Mucosa of rectum (tissue), 2 donors: ENCODE results near the gene SPPL3.

Source experiments
- H3K27ac ChIP-seq, 2 donors: one replicate each; pipeline ENCODE4 v1.7.0; 2013; ENCODE audit warnings: inconsistent platforms in 2 of 2, low read depth in 2 of 2, low read length in 2 of 2
- H3K27me3 ChIP-seq, 2 donors: one replicate each; pipeline ENCODE4 v1.7.0; 2013; ENCODE audit warnings: low read length in 2 of 2; ENCODE audit not compliant: control insufficient read depth in 2 of 2, insufficient read depth in 2 of 2
- H3K36me3 ChIP-seq, 2 donors: one replicate each; pipeline ENCODE4 v1.7.0; 2013; ENCODE audit warnings: low read length in 2 of 2; ENCODE audit not compliant: control insufficient read depth in 2 of 2, insufficient read depth in 2 of 2
- H3K4me1 ChIP-seq, 2 donors: one replicate each; pipeline ENCODE4 v1.7.0; 2013; ENCODE audit warnings: low read length in 2 of 2, mild to moderate bottlenecking in 1 of 2; ENCODE audit not compliant: control insufficient read depth in 2 of 2, insufficient read depth in 2 of 2
- H3K4me3 ChIP-seq, 2 donors: one replicate each; pipeline ENCODE4 v1.7.0; 2013; ENCODE audit warnings: low read length in 2 of 2
- H3K9ac ChIP-seq, 2 donors: one replicate each; pipeline ENCODE4 v1.7.0; 2013; ENCODE audit warnings: low read length in 2 of 2, low read depth in 1 of 2, mild to moderate bottlenecking in 1 of 2
- H3K9me3 ChIP-seq, 2 donors: one replicate each; pipeline ENCODE4 v1.7.0; 2013; ENCODE audit warnings: low read length in 2 of 2; ENCODE audit not compliant: control insufficient read depth in 2 of 2
- donor health status: healthy.
- donor health status: Normal muscosa, but diverticular disease.

Gene SPPL3

DNA sequence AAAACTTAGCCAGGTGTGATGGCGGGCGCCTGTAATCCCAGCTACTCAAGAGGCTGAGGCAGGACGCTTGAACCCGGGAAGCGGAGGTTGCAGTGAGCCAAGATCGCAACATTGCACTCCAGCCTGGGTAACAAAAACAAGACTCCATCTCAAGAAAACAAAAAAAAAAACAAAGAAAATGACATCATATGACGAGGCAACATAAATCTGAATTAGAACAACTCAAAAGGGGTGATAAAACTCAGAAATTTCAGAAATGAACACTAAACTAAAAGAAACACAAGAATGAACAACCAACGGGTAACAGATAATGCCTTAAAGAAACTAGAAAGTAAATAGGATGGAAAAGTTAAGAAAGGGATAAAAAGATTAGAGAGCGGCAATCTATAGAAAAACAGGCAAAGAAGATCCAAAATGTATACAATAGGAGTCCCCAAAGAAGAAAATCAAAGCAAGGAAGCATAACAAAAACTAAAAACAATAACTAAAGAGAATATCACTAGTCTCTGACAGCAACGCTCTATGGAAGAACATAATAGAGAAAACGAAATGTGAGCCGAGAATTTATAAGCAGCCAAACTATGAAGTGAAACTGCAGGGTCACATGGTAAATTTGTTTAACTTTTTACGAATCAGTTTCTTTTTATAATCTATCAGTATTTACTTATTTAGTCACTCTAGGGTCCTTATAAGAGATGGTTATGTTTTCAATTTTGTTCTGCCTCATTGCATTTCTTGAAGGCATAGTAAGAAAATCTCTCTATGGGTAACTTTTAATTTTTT, 45.7 kb downstream of the SPPL3 start:
- H3K4me1 ChIP-seq = peaks cover 0 to 2% of the 10 kb centered on the region in 2 donors
- no peak overlapping the region for H3K4me3 ChIP-seq
- no peak overlapping the region for H3K27ac ChIP-seq
- H3K27me3 ChIP-seq = no peaks in the 10 kb centered on the region
- H3K36me3 ChIP-seq = no peaks in the 10 kb centered on the region
- no peaks in the 10 kb centered on the region for H3K9me3 ChIP-seq
- no peak overlapping the region for H3K9ac ChIP-seq

- no peaks in the 10 kb centered on the region for H3K27me3 ChIP-seq
- H3K36me3 ChIP-seq = no peaks in the 10 kb centered on the region
- H3K4me3 ChIP-seq = no peak overlapping the region
- H3K9ac ChIP-seq = no peak overlapping the region
- H3K9me3 ChIP-seq = no peaks in the 10 kb centered on the region
- H3K27ac ChIP-seq = no peak overlapping the region
- peaks cover 2 to 4% of the 10 kb centered on the region in 2 donors for H3K4me1 ChIP-seq
Observed at GRCh38 chr12:120856980-120857379, 47.2 kb downstream of the SPPL3 start.

GRCh38 chr12:120855823-120856588, 48.2 kb downstream of the SPPL3 start:
- Histone ChIP-seq H3K27me3 (no peaks in the 10 kb centered on the region), H3K4me3 (no peak overlapping the region), H3K9ac (no peak overlapping the region), H3K4me1 (peaks cover 4 to 5% of the 10 kb centered on the region in 2 donors), H3K9me3 (no peaks in the 10 kb centered on the region), H3K36me3 (no peaks in the 10 kb centered on the region), H3K27ac (no peak overlapping the region)

DNA sequence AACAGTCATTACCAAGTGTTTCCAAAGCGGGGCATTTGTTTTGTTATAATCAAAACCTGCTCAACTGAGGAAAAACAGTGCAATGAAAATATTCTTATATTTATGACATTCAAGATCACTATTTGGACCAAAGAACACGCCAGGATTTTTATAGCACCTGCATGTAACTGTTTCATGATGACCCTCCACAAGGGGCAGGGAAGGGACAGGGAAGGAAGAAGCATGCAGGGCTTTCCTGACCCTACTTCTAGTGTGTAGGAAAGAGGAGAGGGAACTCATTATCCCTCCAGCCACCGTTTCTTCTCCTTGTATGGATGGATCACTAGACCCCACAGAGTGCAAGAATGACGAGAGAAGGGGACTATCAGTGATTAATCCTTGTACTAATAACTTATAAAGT, 49.4 kb downstream of the SPPL3 start:
- no peak overlapping the region for H3K9ac ChIP-seq

DNA sequence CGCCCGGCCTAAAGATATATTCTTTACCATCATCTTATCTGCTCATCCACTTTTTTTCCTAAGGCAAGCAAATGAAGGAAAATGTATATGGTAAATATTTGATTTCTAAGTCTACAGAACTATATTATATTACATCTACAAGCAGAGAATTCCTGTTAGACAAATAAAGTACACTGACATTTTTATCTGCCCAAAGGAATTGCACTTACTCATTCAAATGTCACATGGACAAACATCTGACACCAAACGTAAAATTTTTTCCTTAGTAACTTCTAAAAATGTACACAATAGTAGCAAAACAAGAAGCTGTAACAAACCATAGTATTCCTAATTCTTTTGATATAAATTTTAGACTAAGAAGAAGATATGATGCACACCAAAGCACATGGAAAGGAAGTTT, 51.0 kb downstream of the SPPL3 start:
- no peak overlapping the region for H3K9ac ChIP-seq
- no peaks in the 10 kb centered on the region for H3K9me3 ChIP-seq
- H3K4me3 ChIP-seq = no peak overlapping the region
- H3K27me3 ChIP-seq = no peaks in the 10 kb centered on the region
- H3K4me1 ChIP-seq = peaks cover 5 to 6% of the 10 kb centered on the region in 2 donors
- no peaks in the 10 kb centered on the region for H3K36me3 ChIP-seq
- no peak overlapping the region for H3K27ac ChIP-seq

More for the DNA sequence above, 49.4 kb downstream of the SPPL3 start:
- H3K27ac ChIP-seq = no peak overlapping the region
- no peaks in the 10 kb centered on the region for H3K36me3 ChIP-seq
- H3K9me3 ChIP-seq = no peaks in the 10 kb centered on the region
- H3K4me3 ChIP-seq = no peak overlapping the region
- H3K4me1 ChIP-seq = peaks cover 4 to 5% of the 10 kb centered on the region in 2 donors
- H3K27me3 ChIP-seq = no peaks in the 10 kb centered on the region

GRCh38 chr12:120851944-120852343, 52.2 kb downstream of the SPPL3 start:
- Histone ChIP-seq H3K36me3 (no peaks in the 10 kb centered on the region), H3K4me1 (peaks cover 5 to 7% of the 10 kb centered on the region in 2 donors), H3K9me3 (no peaks in the 10 kb centered on the region), H3K9ac (no peak overlapping the region), H3K4me3 (no peak overlapping the region), H3K27me3 (no peaks in the 10 kb centered on the region), H3K27ac (no peak overlapping the region)

- no peak overlapping the region for H3K27ac ChIP-seq
- no peaks in the 10 kb centered on the region for H3K9me3 ChIP-seq
- no peaks in the 10 kb centered on the region for H3K36me3 ChIP-seq
- H3K9ac ChIP-seq = no peak overlapping the region
- H3K27me3 ChIP-seq = no peaks in the 10 kb centered on the region
- H3K4me3 ChIP-seq = no peak overlapping the region
- peaks cover 3 to 7% of the 10 kb centered on the region in 2 donors for H3K4me1 ChIP-seq
Observed at GRCh38 chr12:120851444-120851843, 52.7 kb downstream of the SPPL3 start.

DNA sequence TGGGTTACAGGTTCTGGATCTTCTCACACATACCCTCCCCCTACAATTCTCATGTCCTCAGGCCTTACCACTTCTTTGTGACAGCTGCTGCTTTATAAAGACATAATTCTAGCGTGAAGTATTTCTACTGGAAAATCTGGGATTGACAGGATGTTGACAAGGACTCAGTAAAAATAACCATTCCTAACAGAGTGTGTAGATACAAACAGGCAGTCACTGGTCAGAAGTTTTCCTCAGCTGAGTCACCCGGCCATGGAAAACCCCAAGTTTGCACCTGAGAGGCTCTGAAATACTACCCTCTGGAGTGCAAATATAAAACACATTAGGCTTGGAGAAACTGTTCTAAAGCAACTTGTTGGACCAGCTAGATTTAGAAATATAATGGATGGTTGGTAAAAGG, 54.4 kb downstream of the SPPL3 start:
- no peaks in the 10 kb centered on the region for H3K27me3 ChIP-seq
- no peak overlapping the region for H3K27ac ChIP-seq
- no peak overlapping the region for H3K9ac ChIP-seq
- no peak overlapping the region for H3K4me3 ChIP-seq
- no peaks in the 10 kb centered on the region for H3K9me3 ChIP-seq
- peaks cover 0 to 7% of the 10 kb centered on the region in 2 donors for H3K36me3 ChIP-seq
- H3K4me1 ChIP-seq = peaks cover 3 to 7% of the 10 kb centered on the region in 2 donors

DNA sequence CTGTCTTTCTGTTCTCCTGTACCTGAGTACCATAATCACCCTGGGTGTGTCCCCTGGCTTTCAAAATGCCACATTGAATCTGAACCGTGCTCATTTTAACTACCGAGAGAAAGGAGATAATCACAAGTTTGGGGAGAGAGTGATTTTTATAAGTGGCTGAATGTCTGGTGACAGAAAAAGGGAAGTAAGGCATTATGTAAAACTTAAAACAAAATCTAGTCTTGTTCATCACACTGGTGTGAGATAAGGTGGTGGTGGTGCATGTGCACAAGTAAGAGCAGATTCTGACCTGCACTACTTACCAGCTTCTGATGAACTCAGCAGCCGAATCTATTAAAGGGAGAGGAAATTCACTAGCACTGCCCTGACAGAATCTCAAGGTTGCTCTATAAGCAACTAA, 56.3 kb downstream of the SPPL3 start:
- Histone ChIP-seq H3K9ac (no peak overlapping the region), H3K4me3 (no peak overlapping the region), H3K36me3 (peaks cover 0 to 7% of the 10 kb centered on the region in 2 donors), H3K27me3 (no peaks in the 10 kb centered on the region), H3K9me3 (no peaks in the 10 kb centered on the region), H3K27ac (no peak overlapping the region), H3K4me1 (peaks cover 6 to 8% of the 10 kb centered on the region in 2 donors)

DNA sequence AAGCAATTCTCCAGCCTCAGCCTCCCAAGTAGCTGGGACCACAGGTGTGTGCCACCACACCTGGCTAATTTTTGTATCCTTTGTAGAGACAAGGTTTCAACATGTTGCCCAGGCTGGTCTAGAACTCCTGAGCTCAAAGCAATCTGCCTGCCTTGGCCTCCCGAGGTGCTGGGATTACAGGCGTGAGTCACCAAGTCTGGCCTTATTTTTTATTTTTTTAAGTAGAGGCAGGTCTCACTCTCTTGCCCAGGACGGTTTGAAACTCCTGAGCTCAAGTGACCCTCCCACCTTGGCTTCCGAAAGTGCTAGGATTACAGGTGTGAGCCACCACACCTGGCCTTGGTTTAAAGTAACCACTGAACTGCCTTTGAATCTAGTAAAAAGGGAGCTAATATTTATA, 56.8 kb downstream of the SPPL3 start:
- Histone ChIP-seq H3K36me3 (peaks cover 0 to 7% of the 10 kb centered on the region in 2 donors), H3K9me3 (no peaks in the 10 kb centered on the region), H3K4me3 (no peak overlapping the region), H3K4me1 (peaks cover 6 to 8% of the 10 kb centered on the region in 2 donors), H3K9ac (no peak overlapping the region), H3K27me3 (no peaks in the 10 kb centered on the region), H3K27ac (no peak overlapping the region)
